Neutrophil (primary cell): ENCODE measurements around the gene HIVEP3.

ENCODE experiments used
- H3K27ac ChIP-seq: fragments of 200-600 bp; sonication (generic); 2 replicates; pipeline ENCODE4 v1.5.1; 2016; ENCODE audit warnings: mild to moderate bottlenecking, moderate library complexity
- H3K27me3 ChIP-seq: fragments of 200-600 bp; sonication (generic); 2 replicates; pipeline ENCODE4 v1.6.0; 2016; ENCODE audit warnings: mild to moderate bottlenecking
- H3K36me3 ChIP-seq: fragments of 200-600 bp; sonication (generic); 2 replicates; pipeline ENCODE4 v1.5.1; 2017
- H3K4me1 ChIP-seq, 2 experiments: fragments of 200-600 bp in 1 of 2; sonication (generic) in 1 of 2; 1 replicate in 1 of 2; 2 replicates in 1 of 2; pipeline versions ENCODE4 v1.5.1 to v1.6.1; 2013 to 2016; ENCODE audit warnings: low read depth in 1 of 2, low read length in 1 of 2, mild to moderate bottlenecking in 1 of 2, moderate library complexity in 1 of 2; ENCODE audit not compliant: control insufficient read depth in 1 of 2, insufficient read depth in 1 of 2
- H3K4me3 ChIP-seq, 2 experiments: fragments of 200-600 bp in 1 of 2; sonication (generic) in 1 of 2; 1 replicate in 1 of 2; 2 replicates in 1 of 2; pipeline ENCODE4 v1.5.1; 2013 to 2016; ENCODE audit warnings: low read depth in 1 of 2, low read length in 1 of 2, mild to moderate bottlenecking in 1 of 2, moderate library complexity in 1 of 2
- H3K9me3 ChIP-seq: fragments of 200-600 bp; sonication (generic); 2 replicates; pipeline ENCODE4 v1.5.1; 2016
- CTCF ChIP-seq: fragments of 200-600 bp; sonication (generic); IDR thresholded peaks from 2 replicates; pipeline ENCODE4 v1.5.1; 2016; ENCODE audit warnings: antibody characterized with exemption

HIVEP3 gene

DNA sequence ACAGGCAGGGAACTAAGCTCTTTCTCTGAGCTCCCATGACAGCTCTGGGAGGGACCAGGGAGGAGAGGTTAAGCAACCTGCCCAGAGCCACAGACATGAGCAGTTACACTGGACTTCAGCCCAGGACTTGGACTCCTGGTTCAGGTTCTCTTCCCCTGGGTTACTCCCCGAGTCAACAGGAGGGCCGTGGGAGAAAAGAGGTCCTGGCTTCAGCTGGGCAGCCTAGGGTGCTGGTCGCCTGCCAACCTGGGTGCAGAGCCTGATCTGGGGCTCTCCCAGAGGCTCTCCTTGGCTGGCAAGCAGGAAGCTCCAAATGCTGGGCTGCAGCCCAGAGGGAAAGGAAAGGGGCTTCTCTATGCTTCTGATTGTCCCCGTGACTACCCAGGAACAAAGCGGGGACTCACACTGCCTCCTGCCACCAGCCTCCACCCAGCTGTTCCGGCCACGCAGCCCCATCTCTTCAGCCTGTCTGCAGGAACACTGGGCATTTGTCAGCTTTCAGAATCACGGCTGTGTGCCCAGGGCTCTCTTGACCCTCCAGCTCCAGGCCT, 141.8 kb downstream of the HIVEP3 start:
- Histone ChIP-seq H3K4me3 (no peak overlapping the region), H3K4me1 (no peaks in the 10 kb centered on the region), H3K36me3 (no peaks in the 10 kb centered on the region), H3K9me3 (no peaks in the 10 kb centered on the region), H3K27ac (no peak overlapping the region), H3K27me3 (no peaks in the 10 kb centered on the region)
- no peak for TF ChIP-seq CTCF

DNA sequence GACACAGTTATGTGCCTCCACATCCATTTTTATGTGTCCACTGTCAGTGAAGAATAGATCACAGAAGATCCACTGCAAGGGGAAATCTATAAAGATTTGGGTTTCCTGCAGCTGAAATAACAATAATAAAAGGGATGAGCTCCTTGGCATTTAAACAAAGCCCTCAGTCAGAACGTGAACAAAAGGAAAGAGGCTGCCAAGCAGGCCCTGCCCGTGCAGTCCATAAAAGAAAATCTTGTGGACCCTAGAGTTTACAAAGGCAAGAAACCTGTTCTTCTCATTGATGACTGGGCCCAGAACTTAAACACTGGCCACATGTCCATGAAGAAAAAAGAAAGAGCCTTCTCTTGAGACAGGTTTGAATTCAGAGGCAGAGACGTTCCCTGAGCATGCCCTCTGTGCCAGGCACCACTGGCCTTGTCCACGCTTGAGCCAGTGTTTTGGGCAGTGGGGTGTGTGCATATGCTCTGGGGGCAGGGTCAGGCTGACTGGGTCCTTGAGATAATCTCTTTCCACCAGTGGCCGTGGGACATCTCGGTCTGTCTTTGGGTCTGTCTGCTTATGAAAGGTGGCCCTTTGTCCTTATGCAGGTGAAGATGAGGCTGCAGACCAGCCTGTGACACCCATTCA, 142.7 kb downstream of the HIVEP3 start:
- no peaks in the 10 kb centered on the region for H3K4me1 ChIP-seq
- TF ChIP-seq CTCF = no peak
- no peak overlapping the region for H3K4me3 ChIP-seq
- H3K27me3 ChIP-seq = no peaks in the 10 kb centered on the region
- no peak overlapping the region for H3K27ac ChIP-seq
- no peaks in the 10 kb centered on the region for H3K36me3 ChIP-seq
- H3K9me3 ChIP-seq = no peaks in the 10 kb centered on the region

- no peaks in the 10 kb centered on the region for H3K9me3 ChIP-seq
- no peak overlapping the region for H3K4me3 ChIP-seq
- H3K4me1 ChIP-seq = peaks cover under 1 to 5% of the 10 kb centered on the region in 2 experiments
- H3K27me3 ChIP-seq = no peaks in the 10 kb centered on the region
- no peaks in the 10 kb centered on the region for H3K36me3 ChIP-seq
- no peak overlapping the region for H3K27ac ChIP-seq
- no peak for TF ChIP-seq CTCF
Observed at GRCh38 chr1:41774471-41774990, 144.2 kb downstream of the HIVEP3 start.

- TF ChIP-seq CTCF = no peak
- no peaks in the 10 kb centered on the region for H3K27me3 ChIP-seq
- no peak overlapping the region for H3K4me3 ChIP-seq
- no peaks in the 10 kb centered on the region for H3K9me3 ChIP-seq
- no peaks in the 10 kb centered on the region for H3K36me3 ChIP-seq
- peaks cover 8 to 12% of the 10 kb centered on the region in 2 experiments for H3K4me1 ChIP-seq
- no peak overlapping the region for H3K27ac ChIP-seq
Observed at GRCh38 chr1:41773842-41774241, 144.9 kb downstream of the HIVEP3 start.

- Histone ChIP-seq H3K36me3 (no peaks in the 10 kb centered on the region), H3K27ac (no peak overlapping the region), H3K27me3 (no peaks in the 10 kb centered on the region), H3K4me3 (no peak overlapping the region), H3K9me3 (no peaks in the 10 kb centered on the region), H3K4me1 (peaks cover 14 to 19% of the 10 kb centered on the region in 2 experiments)
- no peak for TF ChIP-seq CTCF
Observed at GRCh38 chr1:41773144-41773591, 145.6 kb downstream of the HIVEP3 start.
